ENCODE measurements around the gene KAT2A. TPM values are rescaled to one million over a fixed set of nuclear protein-coding genes. Genes with fewer than 3 reads are reported as not detected.

The KAT2A gene
- total RNA-seq, 1 donor from 2014 or later: 63.1 TPM

- Histone ChIP-seq H3K9me3 (no peaks in the 10 kb centered on the region), H3K4me1 (peaks cover 8% of the 10 kb centered on the region), H3K36me3 (no peaks in the 10 kb centered on the region), H3K4me3 (no peak overlapping the region), H3K27me3 (peaks cover 9% of the 10 kb centered on the region), H3K27ac (no peak overlapping the region)
- TF ChIP-seq CTCF (IDR thresholded peaks at IDR 0.05) (no peak), POLR2AphosphoS5 (IDR thresholded peaks at IDR 0.05; ENCODE audit: insufficient read depth in 1 of 2, low read depth in 1 of 2) (no peak), POLR2A (IDR thresholded peaks at IDR 0.05) (no peak)
- DNase-seq (ENCODE audit: extremely low spot score in 2 of 2): no peak
- intact Hi-C loops (cut with DNase I): no loop called here
These were observed 44.2 kb downstream of the KAT2A start for GRCh38 chr17:42076797-42077559.

GRCh38 chr17:42075789-42076188 lies 45.4 kb downstream of the KAT2A start:
- TF ChIP-seq POLR2AphosphoS5 (IDR thresholded peaks at IDR 0.05; ENCODE audit: insufficient read depth in 1 of 2, low read depth in 1 of 2) (no peak), CTCF (IDR thresholded peaks at IDR 0.05) (no peak), POLR2A (IDR thresholded peaks at IDR 0.05) (no peak)

GRCh38 chr17:42072323-42073187 lies 48.6 kb downstream of the KAT2A start:
- intact Hi-C loops (cut with DNase I): no loop called here
- no peak overlapping the region for H3K27ac ChIP-seq
- H3K4me3 ChIP-seq: peak overlapping the region; percentile 11 to 27
- no peaks in the 10 kb centered on the region for H3K36me3 ChIP-seq
- peaks cover 20% of the 10 kb centered on the region for H3K4me1 ChIP-seq
- TF ChIP-seq POLR2AphosphoS5 (IDR thresholded peaks at IDR 0.05; ENCODE audit: insufficient read depth in 1 of 2, low read depth in 1 of 2) (no peak), POLR2A (IDR thresholded peaks at IDR 0.05) (no peak), CTCF (IDR thresholded peaks at IDR 0.05) (no peak)
- DNase-seq (ENCODE audit: extremely low spot score in 2 of 2): no peak
- H3K9me3 ChIP-seq: no peaks in the 10 kb centered on the region
- H3K27me3 ChIP-seq: peaks cover 9% of the 10 kb centered on the region

More at GRCh38 chr17:42075789-42076188, 45.4 kb downstream of the KAT2A start:
- H3K27ac ChIP-seq: no peak overlapping the region
- H3K9me3 ChIP-seq: no peaks in the 10 kb centered on the region
- intact Hi-C loops (cut with DNase I): no loop called here
- no peak for DNase-seq (ENCODE audit: extremely low spot score in 2 of 2)
- no peak overlapping the region for H3K4me3 ChIP-seq
- peaks cover 13% of the 10 kb centered on the region for H3K4me1 ChIP-seq
- H3K27me3 ChIP-seq: peaks cover 9% of the 10 kb centered on the region
- no peaks in the 10 kb centered on the region for H3K36me3 ChIP-seq

GRCh38 chr17:42071810-42072209 lies 49.4 kb downstream of the KAT2A start:
- Histone ChIP-seq H3K4me3 (no peak overlapping the region), H3K36me3 (no peaks in the 10 kb centered on the region), H3K4me1 (peaks cover 20% of the 10 kb centered on the region), H3K9me3 (no peaks in the 10 kb centered on the region), H3K27ac (no peak overlapping the region), H3K27me3 (peaks cover 9% of the 10 kb centered on the region)
- DNase-seq (ENCODE audit: extremely low spot score in 2 of 2): no peak
- TF ChIP-seq POLR2A (IDR thresholded peaks at IDR 0.05): no peak
- TF ChIP-seq POLR2AphosphoS5 (IDR thresholded peaks at IDR 0.05; ENCODE audit: insufficient read depth in 1 of 2, low read depth in 1 of 2): no peak
- TF ChIP-seq CTCF (IDR thresholded peaks at IDR 0.05): no peak
- intact Hi-C loops (cut with DNase I): no loop called here
